H1 (cell line): ENCODE measurements around the gene OCSTAMP. TPM values are rescaled to one million over a fixed set of nuclear protein-coding genes. Genes with fewer than 3 reads are reported as not detected.

Source experiments
- CTCF ChIA-PET: fragments of 300-600 bp; sonication (Branson Sonifier 250); formaldehyde crosslinking; loops from one replicate; lab custom pipeline; 2021; ENCODE audit not compliant: partially characterized antibody; lab: Charles Lee
- POLR2A ChIA-PET: fragments of 300-600 bp; sonication (Branson Sonifier 250); formaldehyde crosslinking; loops from one replicate; lab custom pipeline; 2021; ENCODE audit warnings: inconsistent platforms; ENCODE audit not compliant: partially characterized antibody; lab: Charles Lee
- DNase-seq, 2 experiments: peaks; one replicate each; pipeline versions ENCODE4 v3.0.0 to v3.0.0-alpha.2; 2010 to 2022; ENCODE audit warnings: low spot score in 2 of 2, low read depth in 1 of 2, mixed read lengths in 1 of 2
- FAIRE-seq: peaks from 2 replicates; lab custom pipeline; 2011; peaks lifted over from hg19 to GRCh38; lab: Jason Lieb, UNC
- H2AFZ ChIP-seq: 2 replicates; pipeline ENCODE4 v1.8.1; 2012; ENCODE audit warnings: low read length, inconsistent platforms
- H2AK5ac ChIP-seq: 2 replicates; pipeline ENCODE4 v1.6.1; 2013; ENCODE audit warnings: low read depth, low read length
- H2BK120ac ChIP-seq: replicated peaks from 2 replicates; pipeline ENCODE3; 2013; ENCODE audit warnings: low read depth, low read length, inconsistent platforms
- H2BK12ac ChIP-seq: 2 replicates; pipeline ENCODE4 v1.6.1; 2013; ENCODE audit warnings: low read depth, low read length
- H2BK15ac ChIP-seq: 2 replicates; pipeline ENCODE4 v1.6.1; 2013; ENCODE audit warnings: low read length
- H2BK20ac ChIP-seq: 2 replicates; pipeline ENCODE4 v1.6.1; 2013; ENCODE audit warnings: low read length
- H2BK5ac ChIP-seq: 2 replicates; pipeline ENCODE4 v1.6.1; 2013; ENCODE audit warnings: low read depth, low read length
- H3K14ac ChIP-seq: 2 replicates; pipeline ENCODE4 v1.6.1; 2013; ENCODE audit warnings: inconsistent platforms; ENCODE audit not compliant: insufficient read length
- H3K18ac ChIP-seq: 2 replicates; pipeline ENCODE4 v1.6.1; 2013; ENCODE audit warnings: low read length; ENCODE audit errors: extremely low read depth
- H3K23ac ChIP-seq: 2 replicates; pipeline ENCODE4 v1.6.1; 2013; ENCODE audit warnings: inconsistent platforms; ENCODE audit not compliant: insufficient read length
- H3K23me2 ChIP-seq: 2 replicates; pipeline ENCODE4 v1.6.1; 2013; ENCODE audit warnings: low read depth, low read length
- H3K27ac ChIP-seq: 2 replicates; pipeline ENCODE4 v1.6.1; 2011; ENCODE audit warnings: low read depth, low read length, inconsistent platforms
- H3K27me3 ChIP-seq, 4 experiments: replicated peaks in 1 of 4; 1 replicate in 1 of 4; 2 replicates in 3 of 4; pipeline versions ENCODE4 v1.6.1 to v1.8.1; 2011 to 2013; ENCODE audit warnings: low read length in 3 of 4, mild to moderate bottlenecking in 3 of 4, inconsistent platforms in 2 of 4, mixed read lengths in 2 of 4, moderate library complexity in 1 of 4; ENCODE audit not compliant: control insufficient read depth in 3 of 4, insufficient read depth in 3 of 4; ENCODE audit errors: extremely low read depth in 1 of 4
- H3K36me3 ChIP-seq, 4 experiments: 2 replicates each; pipeline versions ENCODE4 v1.6.1 to v1.8.1; 2011 to 2013; ENCODE audit warnings: mild to moderate bottlenecking in 4 of 4, low read length in 3 of 4, moderate library complexity in 2 of 4, control low read depth in 1 of 4, inconsistent platforms in 1 of 4; ENCODE audit not compliant: insufficient read depth in 4 of 4, control insufficient read depth in 2 of 4
- H3K4ac ChIP-seq: replicated peaks from 2 replicates; pipeline ENCODE3; 2013; ENCODE audit warnings: low read length, low read depth, mixed read lengths, inconsistent platforms; ENCODE audit not compliant: insufficient read length
- H3K4me1 ChIP-seq, 4 experiments: replicated peaks in 1 of 4; 1 replicate in 1 of 4; 2 replicates in 3 of 4; pipeline versions ENCODE4 v1.6.1 to v1.8.1; 2011 to 2013; ENCODE audit warnings: low read length in 3 of 4, inconsistent platforms in 2 of 4, mixed read lengths in 1 of 4; ENCODE audit not compliant: insufficient read depth in 4 of 4, control insufficient read depth in 3 of 4
- H3K4me2 ChIP-seq, 2 experiments: 2 replicates each; pipeline versions ENCODE4 v1.6.1 to v1.8.1; 2011 to 2013; ENCODE audit warnings: low read depth in 2 of 2, low read length in 2 of 2, control low read depth in 1 of 2, inconsistent platforms in 1 of 2, mild to moderate bottlenecking in 1 of 2; ENCODE audit not compliant: insufficient read depth in 1 of 2
- H3K4me3 ChIP-seq, 4 experiments: fragments of 200-600, 300-600 bp in 1 of 4; sonication (generic), shearing (Covaris generic), sonication (Bioruptor Twin) in 1 of 4; 2 replicates each; pipeline versions ENCODE4 v1.5.1 to v1.8.1; 2011 to 2016; ENCODE audit warnings: low read length in 4 of 4, low read depth in 3 of 4, control low read depth in 2 of 4, inconsistent platforms in 2 of 4, mild to moderate bottlenecking in 2 of 4, mixed read lengths in 1 of 4, moderate library complexity in 1 of 4; ENCODE audit not compliant: insufficient read depth in 2 of 4; ENCODE audit errors: extremely low read depth in 1 of 4
- H3K56ac ChIP-seq: replicated peaks from 2 replicates; pipeline ENCODE3; 2013; ENCODE audit warnings: low read depth, mild to moderate bottlenecking, mixed read lengths, low read length, inconsistent platforms; ENCODE audit not compliant: insufficient read length
- H3K79me1 ChIP-seq: 2 replicates; pipeline ENCODE4 v1.6.1; 2013; ENCODE audit warnings: low read depth, low read length, control low read depth
- H3K79me2 ChIP-seq, 2 experiments: 2 replicates each; pipeline versions ENCODE4 v1.6.1 to v1.8.1; 2012 to 2013; ENCODE audit warnings: low read length in 2 of 2, mild to moderate bottlenecking in 2 of 2, inconsistent platforms in 1 of 2; ENCODE audit not compliant: insufficient read depth in 2 of 2, control insufficient read depth in 1 of 2
- H3K9ac ChIP-seq, 4 experiments: replicated peaks in 1 of 4; 1 replicate in 1 of 4; 2 replicates in 3 of 4; pipeline versions ENCODE4 v1.6.1 to v1.8.1; 2011 to 2013; ENCODE audit warnings: low read depth in 3 of 4, low read length in 3 of 4, control low read depth in 2 of 4, mild to moderate bottlenecking in 2 of 4, moderate library complexity in 2 of 4, inconsistent platforms in 1 of 4; ENCODE audit errors: extremely low read depth in 1 of 4
- H3K9me3 ChIP-seq, 2 experiments: 2 replicates each; pipeline versions ENCODE4 v1.6.1 to v1.8.1; 2012 to 2013; ENCODE audit warnings: mild to moderate bottlenecking in 2 of 2, moderate library complexity in 2 of 2, control low read depth in 1 of 2, inconsistent platforms in 1 of 2, low read depth in 1 of 2, low read length in 1 of 2, mixed read lengths in 1 of 2; ENCODE audit not compliant: insufficient read depth in 2 of 2
- H4K20me1 ChIP-seq, 2 experiments: replicated peaks in 1 of 2; 2 replicates each; pipeline versions ENCODE3 to v1.8.1; 2011 to 2013; ENCODE audit warnings: inconsistent platforms in 2 of 2, low read length in 2 of 2, mild to moderate bottlenecking in 1 of 2; ENCODE audit not compliant: insufficient read depth in 2 of 2, control insufficient read depth in 1 of 2
- H4K5ac ChIP-seq: 2 replicates; pipeline ENCODE4 v1.6.1; 2013; ENCODE audit warnings: low read length, low read depth, mixed read lengths, inconsistent platforms; ENCODE audit not compliant: insufficient read length
- H4K8ac ChIP-seq: 2 replicates; pipeline ENCODE4 v1.8.0; 2013; ENCODE audit warnings: mild to moderate bottlenecking, moderate library complexity, low read length, inconsistent platforms; ENCODE audit not compliant: insufficient read depth; ENCODE audit errors: extremely low read depth
- H4K91ac ChIP-seq: replicated peaks from 2 replicates; pipeline ENCODE3; 2013; ENCODE audit warnings: low read length, mixed read lengths, inconsistent platforms; ENCODE audit not compliant: insufficient read length
- ATF3 ChIP-seq: IDR thresholded peaks from 2 replicates; pipeline ENCODE4 v1.6.1; 2011; ENCODE audit warnings: low read depth, mild to moderate bottlenecking, low read length; ENCODE audit not compliant: insufficient read depth
- CTBP2 ChIP-seq: IDR thresholded peaks from 2 replicates; pipeline ENCODE4 v1.7.0; 2011; ENCODE audit warnings: borderline replicate concordance, mild to moderate bottlenecking, moderate library complexity, mixed read lengths, low read length; ENCODE audit not compliant: insufficient read depth, insufficient read length
- CTCF ChIP-seq, 3 experiments: IDR thresholded peaks; 1 replicate in 2 of 3; 2 replicates in 1 of 3; pipeline versions ENCODE4 v1.5.1 to v1.6.1; 2011; ENCODE audit warnings: low read length in 3 of 3, mild to moderate bottlenecking in 3 of 3, inconsistent platforms in 2 of 3, low read depth in 1 of 3, moderate library complexity in 1 of 3; ENCODE audit not compliant: insufficient read depth in 1 of 3; ENCODE audit errors: control extremely low read depth in 1 of 3
- HDAC6 ChIP-seq: IDR thresholded peaks from one replicate; pipeline ENCODE4 v1.7.1; 2012; ENCODE audit warnings: low read depth, mild to moderate bottlenecking, inconsistent platforms, low read length, moderate library complexity
- POU5F1 ChIP-seq: IDR thresholded peaks from 2 replicates; pipeline ENCODE4 v1.6.1; 2011; ENCODE audit warnings: low read depth, mild to moderate bottlenecking, low read length, moderate library complexity
- RXRA ChIP-seq: IDR thresholded peaks from 2 replicates; pipeline ENCODE4 v1.6.1; 2011; ENCODE audit warnings: low read depth, mild to moderate bottlenecking, low read length, moderate library complexity; ENCODE audit not compliant: insufficient read depth
- SAP30 ChIP-seq: fragments of 300-600 bp; sonication (generic); IDR thresholded peaks from 2 replicates; pipeline ENCODE4 v1.7.1; 2012; ENCODE audit warnings: low read length, moderate library complexity, mild to moderate bottlenecking, inconsistent platforms; ENCODE audit not compliant: insufficient read depth, insufficient replicate concordance
- SP2 ChIP-seq: IDR thresholded peaks from 2 replicates; pipeline ENCODE4 v1.6.1; 2012; ENCODE audit warnings: mild to moderate bottlenecking, low read length, inconsistent platforms
- SRF ChIP-seq: IDR thresholded peaks from 2 replicates; pipeline ENCODE4 v1.6.1; 2011; ENCODE audit warnings: mild to moderate bottlenecking, low read depth, low read length, moderate library complexity
- TEAD4 ChIP-seq: IDR thresholded peaks from 2 replicates; pipeline ENCODE4 v1.6.1; 2012; ENCODE audit warnings: low read depth, low read length, inconsistent platforms, mixed read lengths
- WGBS, 2 experiments: shearing (Covaris generic) in 1 of 2; methylation state at CpG; one replicate each; pipeline versions ENCODE4 v1.1.6 to v1.1.7; 2013 to 2015; ENCODE audit warnings: low lambda C conversion rate in 2 of 2, mixed read lengths in 2 of 2, inconsistent platforms in 1 of 2, low coverage in 1 of 2, missing lambda C conversion rate in 1 of 2; ENCODE audit not compliant: insufficient replicate concordance in 2 of 2, insufficient coverage in 1 of 2, insufficient read length in 1 of 2; ENCODE audit errors: extremely low coverage in 1 of 2, missing lambda C conversion rate in 1 of 2; 5-methylcytosine and 5-hydroxymethylcytosine counted together
- polyA plus RNA-seq, 7 experiments: library from polyadenylated mRNA; depleted of rRNA in 3 of 7; stranded (reverse) in 5 of 7; unstranded in 2 of 7; fragments of >200 nt in 5 of 7; fragments of 200-250 nt in 2 of 7; gene quantifications; 1 replicate in 5 of 7; 2 replicates in 1 of 7; 4 replicates in 1 of 7; pipeline versions ENCODE4 v1.2.1 to v1.2.3, GENCODE V29; 2011 to 2013; ENCODE audit warnings: missing spikeins in 2 of 7, mixed read lengths in 2 of 7
- total RNA-seq: library from RNA; stranded (reverse); fragmentation: NEBNext Ultra II Directional; extraction: Animal tissue kit (Norgen Biotek cat#: 25700); gene quantifications from 2 replicates; pipeline ENCODE4 v1.2.1, GENCODE V29; 2021

Gene OCSTAMP
- total and polyA plus RNA-seq, 2 of the 8 experiments (the other 6 are each of a cell fraction or from before 2014, with no cell fraction given): 0.09 to 0.13 TPM

- Histone ChIP-seq H2BK20ac (0 out of 2 replicates have a peak overlapping the region, but pooled peaks have one; percentile 32), H3K23me2 (peaks cover 2% of the 10 kb centered on the region; the same call in 1 of the 2 replicates), H4K5ac (no peak overlapping the region), H3K79me2 (no peaks in the 10 kb centered on the region), H3K56ac (no peak overlapping the region), H4K91ac (no peak overlapping the region), H3K4ac (no peak overlapping the region), H4K8ac (no peak overlapping the region), H2BK12ac (no peak overlapping the region), H2BK120ac (no peak overlapping the region), H3K9me3 (no peaks in the 10 kb centered on the region), H3K23ac (no peak overlapping the region), H3K18ac (no peak overlapping the region), H2BK5ac (no peak overlapping the region), H3K14ac (no peak overlapping the region), H3K9ac (no peak overlapping the region), H3K4me3 (no peak overlapping the region), H3K79me1 (no peaks in the 10 kb centered on the region; the same call in 1 of the 2 replicates), H3K4me1 (peaks cover 18 to 30% (median 19%) of the 10 kb centered on the region in 4 experiments), H4K20me1 (no peaks in the 10 kb centered on the region), H3K36me3 (no peaks in the 10 kb centered on the region), H3K27ac (no peak overlapping the region), H2BK15ac (no peak overlapping the region), H2AK5ac (no peak overlapping the region), H3K4me2 (no peak overlapping the region), H2AFZ (no peak overlapping the region), H3K27me3 (no peaks in the 10 kb centered on the region)
- no peak for FAIRE-seq
- DNase-seq: no peak
- POLR2A ChIA-PET: interaction anchor here (0.7 to 2.3 kb wide), 5 partner anchors 10 to 266 kb away, joined by 3 to 5 read pairs (median 3); partner anchors contain the start of genes SLC13A3 and TP53RK
- 89% methylated on average over 3 of the region's 3 CpGs; no CpG with 5 or more reads in 1 of the 2 experiments for WGBS, 2 experiments
- CTCF ChIA-PET: interaction anchor here (0.6 to 4.9 kb wide), 13 partner anchors 8 to 127 kb away, joined by 3 to 64 read pairs (median 4); partner anchors contain the start of gene OCSTAMP
- TF ChIP-seq TEAD4 (no peak), SP2 (no peak), SRF (no peak), POU5F1 (no peak), HDAC6 (no peak), RXRA (no peak), ATF3 (no peak), CTBP2 (no peak), CTCF (IDR thresholded peaks at IDR 0.05; ENCODE audit: control extremely low read depth in 1 of 3, insufficient read depth in 1 of 3, low read depth in 1 of 3, low read length in 3 of 3) (no peak), SAP30 (no peak)
These were observed 8.5 kb upstream of the OCSTAMP start for GRCh38 chr20:46559001-46559400.
